IPS DF 6.9 (cell line): ENCODE data around the gene E2F4.

Experiments
- DNase-seq: peaks from one replicate; pipeline ENCODE4 v3.0.0-alpha.2; 2013; ENCODE audit warnings: low read depth, low spot score
- H3K27ac ChIP-seq: one replicate; pipeline ENCODE4 v1.5.1; 2013; ENCODE audit warnings: low read length, control low read depth
- H3K27me3 ChIP-seq: 2 replicates; pipeline ENCODE4 v1.6.1; 2013; ENCODE audit warnings: mild to moderate bottlenecking, low read length; ENCODE audit not compliant: control insufficient read depth, insufficient read depth
- H3K36me3 ChIP-seq: 2 replicates; pipeline ENCODE4 v1.6.1; 2013; ENCODE audit warnings: low read length; ENCODE audit not compliant: control insufficient read depth, insufficient read depth
- H3K4me1 ChIP-seq: 2 replicates; pipeline ENCODE4 v1.6.1; 2013; ENCODE audit warnings: low read length; ENCODE audit not compliant: control insufficient read depth, insufficient read depth
- H3K4me3 ChIP-seq: 2 replicates; pipeline ENCODE4 v1.5.1; 2013; ENCODE audit warnings: mild to moderate bottlenecking, low read length
- H3K9me3 ChIP-seq: 2 replicates; pipeline ENCODE4 v1.6.1; 2013; ENCODE audit warnings: low read length, inconsistent platforms; ENCODE audit not compliant: control insufficient read depth, insufficient read depth
- WGBS: extraction: QIAGEN DNeasy Blood & Tissue Kit; methylation state at CpG from one replicate; pipeline ENCODE4 v1.1.7; 2013; ENCODE audit warnings: mixed read lengths, missing lambda C conversion rate; ENCODE audit not compliant: insufficient read length, insufficient coverage; 5-methylcytosine and 5-hydroxymethylcytosine counted together

Gene E2F4

GRCh38 chr16:67176662-67177061, 15.3 kb upstream of the E2F4 start:
- Histone ChIP-seq H3K36me3 (no peaks in the 10 kb centered on the region), H3K27me3 (peaks cover 43% of the 10 kb centered on the region), H3K4me3 (no peak overlapping the region), H3K4me1 (no peaks in the 10 kb centered on the region; the same call in 1 of the 2 replicates), H3K9me3 (no peaks in the 10 kb centered on the region), H3K27ac (no peak overlapping the region)
- no CpG with 5 or more reads among the region's 12 CpGs for WGBS
- DNase-seq = no peak

- Histone ChIP-seq H3K4me3 (peak overlapping the region; percentile 41; the same call in 1 of the 2 replicates), H3K27me3 (peaks cover 34% of the 10 kb centered on the region), H3K27ac (no peak overlapping the region), H3K4me1 (no peaks in the 10 kb centered on the region; the same call in 1 of the 2 replicates), H3K9me3 (no peaks in the 10 kb centered on the region), H3K36me3 (no peaks in the 10 kb centered on the region)
- no peak for DNase-seq
- WGBS = no CpG with 5 or more reads among the region's 73 CpGs
Measured at GRCh38 chr16:67177743-67178699, 13.9 kb upstream of the E2F4 start.

- Histone ChIP-seq H3K4me3 (no peak overlapping the region), H3K36me3 (peaks cover 3% of the 10 kb centered on the region; the same call in 1 of the 2 replicates), H3K9me3 (no peaks in the 10 kb centered on the region), H3K27me3 (peaks cover 24% of the 10 kb centered on the region), H3K4me1 (peaks cover 4% of the 10 kb centered on the region; the same call in 1 of the 2 replicates), H3K27ac (no peak overlapping the region)
- DNase-seq = no peak
- no CpG with 5 or more reads among the region's 13 CpGs for WGBS
Measured at GRCh38 chr16:67179421-67180080, 12.4 kb upstream of the E2F4 start.

GRCh38 chr16:67180166-67180565, 11.8 kb upstream of the E2F4 start:
- no peaks in the 10 kb centered on the region for H3K9me3 ChIP-seq
- peaks cover 24% of the 10 kb centered on the region for H3K27me3 ChIP-seq
- peaks cover 10% of the 10 kb centered on the region; the same call in 1 of the 2 replicates for H3K4me1 ChIP-seq
- WGBS = no CpG with 5 or more reads among the region's 16 CpGs
- no peak overlapping the region for H3K4me3 ChIP-seq
- no peak for DNase-seq
- H3K36me3 ChIP-seq = peaks cover 5% of the 10 kb centered on the region; the same call in 1 of the 2 replicates
- H3K27ac ChIP-seq = no peak overlapping the region

- no peak for DNase-seq
- Histone ChIP-seq H3K27me3 (peaks cover 17% of the 10 kb centered on the region; the same call in 1 of the 2 replicates), H3K4me3 (no peak overlapping the region), H3K36me3 (peaks cover 5% of the 10 kb centered on the region; the same call in 1 of the 2 replicates), H3K9me3 (no peaks in the 10 kb centered on the region), H3K27ac (no peak overlapping the region), H3K4me1 (peaks cover 11% of the 10 kb centered on the region; the same call in 1 of the 2 replicates)
- no CpG with 5 or more reads among the region's 2 CpGs for WGBS
Measured at GRCh38 chr16:67181346-67181745, 10.6 kb upstream of the E2F4 start.

- H3K27me3 ChIP-seq = peaks cover 11% of the 10 kb centered on the region; the same call in 1 of the 2 replicates
- peaks cover 5% of the 10 kb centered on the region; the same call in 1 of the 2 replicates for H3K36me3 ChIP-seq
- no peak overlapping the region for H3K4me3 ChIP-seq
- peaks cover 12% of the 10 kb centered on the region for H3K4me1 ChIP-seq
- WGBS = no CpG with 5 or more reads among the region's 2 CpGs
- no peaks in the 10 kb centered on the region for H3K9me3 ChIP-seq
- DNase-seq = no peak
- no peak overlapping the region for H3K27ac ChIP-seq
Measured at GRCh38 chr16:67182288-67182687, 9.7 kb upstream of the E2F4 start.

GRCh38 chr16:67183284-67183626, 8.7 kb upstream of the E2F4 start:
- no CpG with 5 or more reads among the region's 11 CpGs for WGBS
- no peak overlapping the region for H3K27ac ChIP-seq
- peaks cover 5% of the 10 kb centered on the region; the same call in 1 of the 2 replicates for H3K36me3 ChIP-seq
- H3K4me1 ChIP-seq = peaks cover 12% of the 10 kb centered on the region
- no peak for DNase-seq
- H3K4me3 ChIP-seq = peak overlapping the region; percentile 96; the same call in 1 of the 2 replicates
- H3K9me3 ChIP-seq = no peaks in the 10 kb centered on the region
- peaks cover 9% of the 10 kb centered on the region; the same call in 1 of the 2 replicates for H3K27me3 ChIP-seq

GRCh38 chr16:67183627-67184452, 8.1 kb upstream of the E2F4 start, which contains the start of gene MATCAP1:
TSS of gene MATCAP1 (minus strand) at chr16:67183963. CDS start at chr16:67180610, 3,353 bp downstream.
- peak within 1 kb of the TSS; percentile 96; the same call in 1 of the 2 replicates for H3K4me3 ChIP-seq
- peaks cover 12% of the 10 kb centered on the region for H3K4me1 ChIP-seq
- H3K27ac ChIP-seq = no peak within 1 kb of the TSS
- peaks cover 9% of the 10 kb centered on the region; the same call in 1 of the 2 replicates for H3K27me3 ChIP-seq
- no peaks in the 10 kb centered on the region for H3K9me3 ChIP-seq
- peaks cover 5% of the 10 kb centered on the region; the same call in 1 of the 2 replicates for H3K36me3 ChIP-seq
- WGBS = no CpG with 5 or more reads among the region's 77 CpGs
- no peak for DNase-seq

- no CpG with 5 or more reads among the region's 59 CpGs for WGBS
- peaks cover 9% of the 10 kb centered on the region; the same call in 1 of the 2 replicates for H3K27me3 ChIP-seq
- H3K4me1 ChIP-seq = peaks cover 12% of the 10 kb centered on the region
- no peaks in the 10 kb centered on the region for H3K9me3 ChIP-seq
- no peak overlapping the region for H3K27ac ChIP-seq
- peaks cover 5% of the 10 kb centered on the region; the same call in 1 of the 2 replicates for H3K36me3 ChIP-seq
- DNase-seq = no peak
- H3K4me3 ChIP-seq = peak overlapping the region; percentile 96; the same call in 1 of the 2 replicates
Measured at GRCh38 chr16:67184453-67184994, 7.4 kb upstream of the E2F4 start.
